ENCODE results near the gene SPI1.

Gene SPI1

DNA sequence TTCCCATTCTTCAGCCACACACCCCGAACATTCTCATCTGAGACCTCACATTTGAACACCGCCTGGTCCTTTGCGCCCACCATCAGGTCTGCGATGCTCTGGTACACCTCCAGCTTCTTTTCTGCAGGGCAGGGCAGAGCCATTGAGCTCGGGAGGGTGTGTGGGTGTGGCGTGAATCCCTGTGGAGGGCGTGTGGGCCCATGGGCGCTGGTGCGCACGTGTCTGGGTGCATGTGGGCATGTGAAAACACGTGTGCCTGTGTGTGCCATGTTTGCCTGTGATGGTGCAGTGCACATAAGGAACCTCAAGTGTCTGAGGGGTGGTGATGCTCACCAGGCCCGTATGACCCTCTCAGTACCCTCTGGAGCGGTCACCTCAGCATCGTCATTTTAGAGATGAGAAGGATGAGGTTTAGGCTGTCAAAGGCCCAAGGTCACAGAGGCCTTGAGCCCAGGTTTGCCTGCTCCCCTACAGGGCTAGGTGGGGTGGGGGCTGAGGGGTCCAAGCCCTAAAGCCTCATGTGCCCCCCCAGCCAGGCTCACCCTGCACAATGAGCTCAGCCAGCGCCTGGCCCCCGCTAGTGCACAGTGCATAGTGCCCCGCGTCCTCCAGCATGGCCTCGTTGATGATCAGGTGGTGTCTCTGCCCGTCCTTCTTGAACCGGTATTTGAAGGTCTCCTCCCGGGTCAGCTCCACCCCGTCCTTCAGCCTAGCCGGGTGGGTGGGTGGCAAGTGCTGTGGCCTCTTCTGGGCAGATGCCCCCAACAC is 36.1 kb downstream of the SPI1 start:
- in situ Hi-C loops (cut with MboI; ENCODE audit: low pct_unique_long_range_greater_than_20kb, low sequenced_read_pairs, unreplicated experiment), result no loop called here
- TF ChIP-seq CTCF (IDR thresholded peaks at IDR 0.05; ENCODE audit: extremely low read depth, insufficient read depth, missing control alignments), result no peak
- DNase-seq (ENCODE audit: low spot score), result no peak

DNA sequence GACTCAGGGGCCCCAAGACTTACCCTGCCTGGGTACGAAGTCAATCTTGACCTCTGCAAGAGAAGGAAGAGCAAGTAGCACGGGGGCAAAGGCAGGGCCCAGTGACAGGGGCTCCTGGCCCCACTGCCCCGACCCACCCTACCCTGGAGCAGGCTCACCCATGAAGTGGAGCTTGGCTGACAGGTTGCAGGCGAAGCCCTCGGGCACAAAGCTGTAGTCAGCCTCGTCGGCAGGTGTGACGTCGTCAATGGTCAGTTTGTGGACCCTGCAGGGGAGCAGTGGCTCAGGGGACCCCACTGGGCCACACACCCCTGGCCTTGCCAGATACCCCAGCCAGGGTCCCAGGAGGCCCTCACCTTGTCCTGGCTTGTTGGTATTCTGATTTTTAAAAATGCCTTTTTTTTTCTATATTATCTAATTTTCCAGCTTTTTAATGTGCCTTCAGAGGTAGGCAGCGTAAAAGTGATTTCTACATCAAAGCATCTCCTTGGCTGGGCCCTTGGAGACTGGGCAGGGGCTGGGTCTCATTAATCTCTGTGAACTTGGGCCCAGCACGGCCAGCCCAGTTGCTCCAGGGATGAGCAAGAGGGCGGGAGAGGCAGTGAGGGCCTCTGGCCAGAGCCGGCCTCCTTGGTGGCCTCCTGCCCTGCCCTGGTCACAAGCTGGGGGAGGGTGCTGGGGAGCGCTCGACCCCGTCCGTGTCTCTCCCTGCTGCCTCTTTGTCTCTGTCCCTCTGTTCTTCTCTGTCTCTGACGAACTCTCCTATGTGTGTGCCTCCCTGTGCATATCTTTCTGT is 37.2 kb downstream of the SPI1 start:
- TF ChIP-seq CTCF (IDR thresholded peaks at IDR 0.05; ENCODE audit: extremely low read depth, insufficient read depth, missing control alignments), result no peak
- in situ Hi-C loops (cut with MboI; ENCODE audit: low pct_unique_long_range_greater_than_20kb, low sequenced_read_pairs, unreplicated experiment), result no loop called here
- no peak for DNase-seq (ENCODE audit: low spot score)

DNA sequence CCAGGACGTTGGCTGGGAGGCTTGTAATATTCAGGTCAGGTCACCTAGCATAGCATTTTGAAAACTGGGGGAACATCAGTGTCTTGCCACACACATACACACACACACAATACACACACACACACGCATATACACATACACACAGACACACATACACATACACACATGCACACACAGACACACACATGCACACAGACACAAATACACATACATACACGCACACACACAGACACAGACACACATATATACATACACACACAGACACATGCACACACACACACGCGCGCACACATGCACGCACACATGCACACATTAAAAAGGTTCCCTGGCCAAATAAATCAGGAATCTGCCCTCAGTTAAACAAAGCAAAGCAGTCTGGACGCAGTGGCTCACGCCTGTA is 38.3 kb downstream of the SPI1 start:
- TF ChIP-seq CTCF (IDR thresholded peaks at IDR 0.05; ENCODE audit: extremely low read depth, insufficient read depth, missing control alignments), result no peak
- in situ Hi-C loops (cut with MboI; ENCODE audit: low pct_unique_long_range_greater_than_20kb, low sequenced_read_pairs, unreplicated experiment), result no loop called here
- no peak for DNase-seq (ENCODE audit: low spot score)

GRCh38 chr11:47338396-47339241 is 39.7 kb downstream of the SPI1 start:
- DNase-seq (ENCODE audit: low spot score), result no peak
- in situ Hi-C loops (cut with MboI; ENCODE audit: low pct_unique_long_range_greater_than_20kb, low sequenced_read_pairs, unreplicated experiment), result no loop called here

DNA sequence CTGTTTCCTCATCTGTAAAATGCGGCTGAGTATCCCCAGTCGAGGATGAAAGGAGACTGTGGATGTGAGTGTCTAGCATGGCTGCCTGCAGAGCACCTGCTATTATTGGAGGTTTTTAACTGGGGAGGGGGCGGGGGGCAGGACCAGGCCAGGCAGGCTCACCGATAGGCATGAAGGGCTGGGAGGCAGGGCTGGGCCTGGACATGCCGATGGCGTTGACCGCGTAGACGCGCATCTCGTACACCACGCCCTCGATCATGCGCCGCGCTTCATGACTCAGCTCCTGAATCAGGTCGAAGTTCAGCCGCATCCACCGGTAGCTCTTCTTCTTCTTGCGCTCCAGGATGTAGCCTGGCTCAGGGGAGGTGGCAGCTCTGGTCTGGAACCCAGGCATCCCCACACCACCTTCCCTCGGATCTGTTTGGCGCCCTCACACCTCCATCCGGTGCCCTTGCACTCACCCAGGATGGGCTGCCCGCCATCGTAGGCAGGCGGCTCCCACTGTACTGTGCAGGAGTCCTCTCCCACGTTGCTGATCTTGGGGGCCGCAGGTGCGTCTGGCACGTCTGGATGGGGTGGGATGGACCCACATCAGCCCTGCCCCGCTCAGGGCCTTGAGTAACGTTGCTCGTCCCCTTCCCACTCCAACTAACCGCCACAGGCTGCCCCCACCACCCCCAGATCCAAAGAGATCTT is 41.0 kb downstream of the SPI1 start:
- no peak for DNase-seq (ENCODE audit: low spot score)
- no peak for TF ChIP-seq CTCF (IDR thresholded peaks at IDR 0.05; ENCODE audit: extremely low read depth, insufficient read depth, missing control alignments)
- in situ Hi-C loops (cut with MboI; ENCODE audit: low pct_unique_long_range_greater_than_20kb, low sequenced_read_pairs, unreplicated experiment), result no loop called here

More at GRCh38 chr11:47338396-47339241, 39.7 kb downstream of the SPI1 start:
- TF ChIP-seq CTCF (IDR thresholded peaks at IDR 0.05; ENCODE audit: extremely low read depth, insufficient read depth, missing control alignments), result no peak

- TF ChIP-seq CTCF (IDR thresholded peaks at IDR 0.05; ENCODE audit: extremely low read depth, insufficient read depth, missing control alignments), result no peak
- in situ Hi-C loops (cut with MboI; ENCODE audit: low pct_unique_long_range_greater_than_20kb, low sequenced_read_pairs, unreplicated experiment), result no loop called here
- DNase-seq (ENCODE audit: low spot score), result no peak
These were observed 41.8 kb downstream of the SPI1 start for GRCh38 chr11:47336595-47336994.

Measured in GM13977 (cell line).